Measurements from ENCODE around the gene NAPEPLD.
"Not testable (repeated sequence)": the region's sequence is repeated elsewhere in the genome, so short reads cannot be mapped to it uniquely, and the experiment has no call there.

GRCh38 chr7:103151993-103152676, 3.2 kb upstream of the NAPEPLD start:
- TF ChIP-seq POLR2A, CTCF (IDR thresholded peaks at IDR 0.05): not testable (repeated sequence)
